Stimulated activated naive CD4-positive, alpha-beta T cell treated with Interleukin-2 at 50 U/mL for 16 hours (primary cell): Measurements from ENCODE around the gene ATXN10.

Source experiments
- DNase-seq: peaks from one replicate; lab custom pipeline; 2025; lab: John Stamatoyannopoulos, UW

ATXN10 gene

DNA sequence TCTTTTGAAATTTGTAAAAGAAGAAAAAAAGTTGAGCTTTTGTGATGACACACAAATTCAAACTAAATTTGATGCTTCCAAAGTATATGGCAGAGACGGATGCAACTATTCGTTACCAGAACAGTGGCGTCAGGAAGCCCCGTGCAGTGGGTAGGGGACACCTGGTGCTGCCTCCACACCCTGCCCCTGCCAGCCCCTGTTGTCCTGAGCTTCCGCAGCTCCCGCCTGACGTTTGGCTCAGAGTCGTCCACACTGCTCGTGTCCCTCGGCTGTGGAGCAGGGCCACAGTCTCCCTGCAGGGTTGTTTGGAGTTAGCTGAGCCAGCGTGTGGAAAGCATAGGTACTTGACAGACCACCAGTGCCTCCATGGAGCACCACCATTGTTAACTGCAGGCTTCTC lies 86.3 kb downstream of the ATXN10 start:
- DNase-seq = no peak

DNA sequence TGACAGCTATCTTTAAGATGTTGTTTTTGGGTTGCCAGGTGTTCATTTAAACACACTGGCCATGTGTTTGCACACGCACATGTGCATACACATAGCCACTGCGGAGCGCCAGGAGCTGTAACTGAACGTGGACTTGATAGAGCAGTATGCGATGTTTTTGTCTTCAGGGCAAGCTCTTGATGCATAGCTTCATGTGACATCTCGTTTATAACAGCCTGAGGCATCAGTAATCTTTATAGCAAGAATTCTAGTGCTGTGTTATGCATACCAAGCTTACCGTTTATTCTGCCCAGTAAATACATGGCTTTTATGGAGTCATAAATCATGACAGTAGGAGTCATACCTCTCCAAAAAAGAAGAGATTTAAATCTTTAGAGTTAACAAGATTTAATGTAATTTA lies 87.0 kb downstream of the ATXN10 start:
- no peak for DNase-seq

DNA sequence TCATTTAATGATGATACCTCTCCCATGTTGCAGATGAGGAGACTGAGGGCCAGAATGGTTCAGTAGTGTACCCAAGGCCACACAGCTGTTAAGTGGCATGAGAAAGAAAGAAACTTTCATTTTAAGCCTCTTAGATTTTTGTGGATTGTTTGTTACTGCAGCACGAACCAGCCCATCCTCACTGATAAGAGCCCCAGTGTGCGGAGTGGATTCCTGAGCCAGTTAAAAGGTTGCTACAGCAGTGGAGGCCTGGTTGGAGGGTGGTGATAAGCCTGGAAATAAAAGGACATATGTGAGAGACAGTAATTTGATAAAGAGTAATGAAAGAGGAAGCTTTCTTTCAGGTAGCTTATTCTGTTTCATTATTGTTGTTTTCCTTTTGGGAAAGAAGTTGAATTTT lies 89.0 kb downstream of the ATXN10 start:
- no peak for DNase-seq

DNA sequence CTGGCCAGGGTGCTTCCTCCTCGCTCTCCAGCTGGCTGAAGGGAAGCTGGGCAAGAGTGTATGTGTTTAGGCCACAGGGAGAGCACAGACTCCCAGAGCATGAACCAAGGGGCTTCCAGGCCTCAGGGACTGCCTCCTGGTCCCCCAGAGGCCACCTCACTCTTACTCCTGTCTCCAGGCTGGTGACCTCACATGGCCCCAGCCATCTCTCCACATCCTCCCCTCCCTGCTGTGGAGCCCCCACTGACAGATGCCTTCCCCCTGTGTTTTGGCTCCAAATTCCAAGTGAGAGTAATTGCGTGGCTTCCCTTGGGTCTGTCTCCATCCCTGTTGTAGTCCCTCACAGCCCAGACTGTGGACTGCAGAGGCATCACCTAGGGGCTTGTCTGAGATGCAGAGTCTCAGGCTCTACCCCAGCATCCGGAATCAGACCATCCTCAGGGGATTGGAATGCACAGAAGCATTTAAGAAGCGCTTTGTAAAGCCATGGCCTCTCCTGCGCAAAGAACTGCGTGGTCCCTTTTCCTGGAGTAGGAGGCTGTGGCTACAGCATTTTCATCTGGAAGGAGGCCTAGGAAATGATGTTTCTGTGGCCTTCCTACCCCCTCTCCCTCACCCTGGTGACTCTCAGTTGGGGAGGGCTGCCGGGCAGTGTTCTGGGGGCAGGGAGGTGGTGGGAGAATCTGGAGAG lies 91.1 kb downstream of the ATXN10 start:
- DNase-seq = no peak

DNA sequence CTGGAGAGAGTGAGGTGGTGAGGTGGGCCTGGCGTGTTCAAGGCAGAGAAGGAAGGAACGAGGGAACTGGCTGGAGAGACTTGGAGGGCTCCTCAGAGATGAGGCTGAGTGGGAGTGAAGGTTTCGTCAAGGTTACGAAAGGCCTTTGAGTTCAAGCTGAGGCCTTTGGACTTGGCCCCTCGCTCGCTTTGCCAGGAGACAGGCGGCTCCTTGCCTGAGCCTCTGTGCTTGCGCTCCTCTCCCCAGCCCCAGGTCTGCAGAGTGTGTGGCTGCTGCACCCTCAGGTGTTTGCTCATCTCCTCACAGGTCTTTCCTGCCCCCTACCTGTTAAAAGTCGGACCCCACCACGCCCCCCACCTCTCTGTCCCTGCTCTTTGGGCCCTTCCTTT lies 91.6 kb downstream of the ATXN10 start:
- no peak for DNase-seq

DNA sequence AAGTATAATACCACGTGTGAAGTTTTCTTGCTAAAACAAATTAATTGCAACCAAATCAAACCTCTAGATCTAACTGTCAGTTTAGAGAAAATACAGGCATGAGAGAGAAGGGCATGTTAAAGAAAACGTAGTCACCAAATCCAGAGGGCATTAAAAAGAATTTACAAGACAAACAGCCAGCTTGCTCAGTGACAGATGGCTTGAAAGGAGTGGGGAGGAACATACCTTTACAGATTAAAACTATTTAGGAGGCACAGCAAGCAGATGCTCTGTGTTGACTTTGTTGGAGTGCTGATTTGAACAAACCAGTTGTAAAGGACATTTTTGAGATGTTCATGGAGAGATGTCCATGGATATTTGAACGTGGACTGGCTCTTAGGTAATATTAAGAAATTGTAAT lies 96.9 kb downstream of the ATXN10 start:
- no peak for DNase-seq

DNA sequence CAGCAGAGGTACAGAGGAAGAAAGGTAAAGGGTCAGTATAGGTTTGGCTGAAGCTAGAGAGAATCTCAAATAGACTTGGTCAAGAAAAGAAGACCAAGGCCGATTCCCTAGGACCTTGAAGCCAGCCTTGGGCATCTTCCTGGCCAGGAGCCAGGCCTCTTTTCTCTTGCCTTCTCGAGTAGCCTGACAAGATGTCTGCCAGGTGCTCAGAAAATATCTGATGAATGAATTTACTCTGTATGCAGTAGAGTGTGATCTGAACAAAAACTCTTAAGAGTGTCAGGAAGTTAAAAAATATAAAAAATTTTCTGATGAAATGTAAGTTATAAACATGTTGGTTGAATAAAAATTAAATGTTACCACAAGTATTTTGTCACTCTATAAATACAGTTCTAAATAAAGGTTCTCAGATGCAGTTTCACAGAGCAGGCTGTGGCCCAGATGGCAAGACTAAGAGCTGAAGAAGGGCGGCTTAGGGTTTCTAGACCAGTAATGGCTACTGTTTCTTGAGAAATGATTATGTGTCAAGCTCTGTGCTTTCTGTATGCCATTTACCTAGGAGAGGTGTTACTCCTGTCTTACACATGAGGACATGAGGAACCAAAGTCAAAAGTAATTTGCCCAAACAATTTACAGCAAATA lies 98.1 kb downstream of the ATXN10 start:
- DNase-seq = no peak

DNA sequence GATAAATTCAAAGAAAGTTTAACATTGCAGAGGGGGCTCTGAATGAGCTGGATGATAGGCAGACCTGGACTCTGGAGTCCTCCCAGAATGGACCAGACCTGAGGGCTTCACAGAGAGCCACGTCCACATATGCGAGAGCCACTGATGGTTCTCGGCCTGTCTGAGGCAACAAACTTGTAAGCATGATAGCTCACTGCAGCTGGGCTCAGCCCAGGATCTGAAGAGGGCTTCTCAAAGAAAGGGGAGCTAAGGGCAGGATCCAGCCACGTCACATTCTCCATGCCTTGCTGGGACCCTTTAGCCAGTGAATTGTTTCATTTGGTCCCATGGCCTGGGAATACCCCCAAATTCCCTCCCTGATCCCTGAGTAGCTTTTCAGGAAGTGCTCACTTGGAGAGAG lies 98.9 kb downstream of the ATXN10 start:
- no peak for DNase-seq

DNA sequence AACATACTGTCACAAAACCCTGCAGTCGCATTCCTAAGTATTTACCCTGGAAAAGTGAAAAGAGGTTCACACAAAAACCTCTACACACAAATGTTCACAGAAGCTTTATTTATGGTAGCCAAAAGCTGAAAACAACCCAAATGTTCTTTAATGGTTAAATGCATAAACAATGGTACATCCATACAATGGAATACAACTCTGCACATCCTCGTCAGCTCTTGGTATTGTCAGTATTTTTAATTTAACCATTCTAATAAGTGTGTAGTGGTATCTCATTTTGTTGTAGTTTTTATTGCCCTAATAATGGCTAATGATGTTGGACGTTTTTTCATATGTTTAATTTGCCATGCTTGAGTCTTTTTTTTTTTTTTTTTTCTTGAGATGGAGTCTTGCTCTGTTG lies 99.4 kb downstream of the ATXN10 start:
- DNase-seq = no peak

DNA sequence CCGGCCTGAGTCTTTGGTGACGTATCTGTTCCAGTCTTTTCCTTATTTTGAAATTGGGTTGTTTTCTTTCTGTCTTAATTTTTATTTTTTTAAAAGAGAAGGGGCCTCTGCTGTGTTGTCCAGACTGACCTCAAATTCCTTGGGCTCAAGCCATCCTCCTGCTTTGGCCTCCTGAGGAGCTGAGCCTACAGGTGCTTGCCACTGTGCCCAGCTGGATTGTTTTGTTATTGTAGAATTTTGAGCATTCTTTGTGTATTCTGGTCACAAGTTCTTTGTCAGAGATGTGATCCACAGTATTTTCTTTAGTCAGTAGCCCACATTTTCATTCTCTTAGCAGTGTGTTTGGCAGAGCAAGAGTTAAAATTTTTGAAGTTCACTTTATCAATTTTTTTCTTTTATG lies 100.1 kb downstream of the ATXN10 start:
- no peak for DNase-seq

DNA sequence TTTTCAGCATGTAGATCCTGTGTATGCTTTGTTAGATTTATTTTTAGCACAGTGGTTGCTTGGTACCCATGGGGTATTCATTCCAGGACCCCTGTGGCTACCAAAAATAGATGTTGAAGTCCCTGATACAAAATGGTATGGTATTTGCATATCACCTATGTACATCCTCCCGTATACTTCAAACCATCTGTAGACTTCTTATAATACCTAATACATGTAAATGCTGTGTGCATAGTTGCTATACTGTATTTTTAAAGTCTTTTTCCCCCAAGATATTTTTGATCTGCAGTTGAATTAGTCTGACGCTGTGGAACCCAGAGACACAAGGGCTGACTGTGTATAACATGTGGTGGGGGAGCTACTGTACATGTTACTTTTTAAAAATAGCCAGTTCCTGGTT lies 101.1 kb downstream of the ATXN10 start:
- no peak for DNase-seq

DNA sequence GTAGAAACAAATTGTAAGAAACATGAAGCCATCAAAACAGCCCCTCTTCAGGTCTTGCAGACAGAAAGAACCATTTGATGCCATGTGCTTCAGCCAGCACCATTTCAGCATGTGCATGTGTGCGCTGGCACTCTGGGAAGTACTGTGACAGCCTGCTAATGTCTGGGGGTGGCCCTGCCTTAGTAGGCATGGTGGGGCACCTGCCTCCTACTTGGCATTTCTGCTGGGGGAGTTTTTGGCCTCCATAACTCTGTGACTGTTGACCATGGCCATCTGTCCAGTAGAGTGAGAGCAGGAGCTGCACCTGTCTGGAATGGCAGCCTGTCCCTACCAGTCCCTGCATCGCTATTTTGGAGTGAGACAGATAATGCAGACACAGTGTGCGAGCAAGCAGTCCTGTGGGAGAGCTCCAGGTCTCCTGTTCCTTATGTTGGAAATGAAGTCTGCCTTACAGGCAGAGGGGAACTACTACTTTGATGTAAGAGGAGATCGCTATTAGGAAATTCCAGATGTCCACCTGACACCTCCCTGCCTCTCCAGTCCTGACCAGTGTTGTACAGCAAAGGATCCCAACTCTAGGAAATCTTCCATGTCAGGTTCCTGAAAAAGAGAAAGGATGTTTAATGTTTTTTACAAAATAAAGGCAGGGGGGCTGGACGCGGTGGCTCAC lies 102.5 kb downstream of the ATXN10 start:
- no peak for DNase-seq

DNA sequence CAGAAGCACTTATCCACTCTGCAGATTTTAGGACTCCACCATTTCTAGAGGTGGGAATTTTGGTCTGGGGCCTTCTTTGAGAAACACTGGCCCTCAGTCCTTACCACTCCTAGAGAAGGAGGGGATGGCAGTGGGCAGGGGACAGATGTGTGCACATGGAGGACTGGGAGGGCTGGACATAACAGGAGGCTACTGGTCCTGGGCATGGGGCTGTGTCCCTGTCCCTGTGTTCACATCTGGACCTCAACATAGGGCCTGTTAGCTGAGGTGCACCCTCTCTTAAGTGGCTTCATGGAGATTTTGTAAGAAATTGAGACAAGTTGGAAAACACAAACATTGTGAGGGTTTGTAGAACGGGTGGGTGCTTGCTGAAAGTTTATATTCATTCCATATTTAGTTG lies 103.4 kb downstream of the ATXN10 start:
- no peak for DNase-seq

DNA sequence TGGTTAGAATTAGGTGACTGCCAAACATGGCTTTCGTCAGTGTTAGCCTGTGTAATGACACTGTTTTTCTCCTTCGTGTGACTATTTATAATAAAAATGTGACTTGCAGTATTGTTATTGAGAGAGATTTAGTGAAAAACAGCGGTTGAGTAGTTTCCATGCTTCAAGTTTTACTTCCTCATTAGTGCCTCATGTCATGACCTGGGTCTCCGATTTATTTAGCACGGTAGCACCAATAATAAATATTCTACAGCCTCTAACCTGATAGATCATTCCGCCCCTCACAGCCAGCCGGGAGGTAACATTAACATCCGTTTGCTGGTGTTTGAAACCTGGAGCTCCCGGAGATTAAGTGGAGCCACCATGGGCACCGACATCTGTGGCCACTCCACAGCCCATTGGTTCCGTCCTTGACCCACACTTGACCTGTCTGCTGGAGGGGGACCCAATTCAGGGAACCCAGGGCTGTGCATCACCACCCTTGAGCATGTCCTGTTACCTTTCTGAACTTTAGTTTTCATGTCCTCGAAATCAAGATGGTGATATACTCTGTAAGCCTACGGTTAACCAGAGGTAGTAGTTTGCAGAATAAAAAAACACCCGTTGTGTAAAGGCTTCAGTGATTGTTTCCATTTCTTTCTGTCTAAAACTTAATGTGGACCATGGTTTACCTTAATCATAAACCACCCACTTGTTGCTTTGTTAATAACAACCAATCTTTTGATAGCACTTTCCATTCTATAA lies 104.1 kb downstream of the ATXN10 start:
- no peak for DNase-seq

DNA sequence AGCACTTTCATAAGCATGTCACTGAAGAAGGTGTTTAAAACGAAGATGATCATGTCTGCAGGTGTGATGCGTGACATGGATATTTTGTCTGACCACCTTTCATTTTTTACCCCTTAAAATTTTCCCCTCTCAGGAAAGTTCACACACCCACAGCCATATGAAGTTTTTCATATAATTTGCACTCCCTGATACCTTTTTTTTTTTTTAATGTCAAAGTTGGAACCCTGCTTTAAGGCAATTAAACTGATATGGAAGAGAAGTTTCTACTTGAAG lies 104.6 kb downstream of the ATXN10 start:
- DNase-seq = no peak

DNA sequence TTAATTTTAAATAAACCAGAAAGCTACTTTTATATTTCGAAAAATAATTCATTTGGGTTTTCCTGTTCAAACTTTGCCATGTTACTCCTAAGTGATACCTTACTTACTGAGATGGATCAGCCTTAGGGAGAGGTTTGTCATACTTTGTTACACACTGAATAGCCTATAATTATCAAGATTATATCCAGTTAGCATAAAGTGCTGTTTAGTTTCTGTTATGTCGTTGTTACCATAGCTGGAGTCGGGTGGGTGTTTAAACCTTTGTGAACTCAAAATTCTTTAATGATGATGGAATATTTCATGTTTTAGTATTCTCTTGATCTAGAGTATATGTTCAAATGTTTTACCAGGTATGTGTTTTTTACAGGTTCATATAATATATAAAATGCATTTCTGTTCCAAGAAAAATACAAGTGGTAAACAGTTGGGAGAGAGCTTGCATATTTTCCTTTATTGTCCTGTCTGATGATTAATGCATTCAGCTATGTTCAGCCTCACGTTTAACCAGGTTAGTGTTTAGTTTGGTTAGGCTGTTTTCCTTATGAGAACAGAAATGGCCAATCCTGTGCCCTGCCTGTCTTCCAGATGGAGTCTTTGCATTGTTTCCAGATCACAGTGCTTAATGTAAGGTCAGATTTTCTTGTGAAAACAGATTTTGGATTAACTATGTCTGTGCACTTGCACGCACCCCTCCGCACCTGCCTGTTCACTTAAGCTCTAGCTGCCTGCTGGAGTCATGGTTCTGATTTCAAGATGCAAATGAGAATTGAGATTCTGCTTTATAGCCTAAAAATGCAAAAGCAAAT lies 105.6 kb downstream of the ATXN10 start:
- DNase-seq = no peak

DNA sequence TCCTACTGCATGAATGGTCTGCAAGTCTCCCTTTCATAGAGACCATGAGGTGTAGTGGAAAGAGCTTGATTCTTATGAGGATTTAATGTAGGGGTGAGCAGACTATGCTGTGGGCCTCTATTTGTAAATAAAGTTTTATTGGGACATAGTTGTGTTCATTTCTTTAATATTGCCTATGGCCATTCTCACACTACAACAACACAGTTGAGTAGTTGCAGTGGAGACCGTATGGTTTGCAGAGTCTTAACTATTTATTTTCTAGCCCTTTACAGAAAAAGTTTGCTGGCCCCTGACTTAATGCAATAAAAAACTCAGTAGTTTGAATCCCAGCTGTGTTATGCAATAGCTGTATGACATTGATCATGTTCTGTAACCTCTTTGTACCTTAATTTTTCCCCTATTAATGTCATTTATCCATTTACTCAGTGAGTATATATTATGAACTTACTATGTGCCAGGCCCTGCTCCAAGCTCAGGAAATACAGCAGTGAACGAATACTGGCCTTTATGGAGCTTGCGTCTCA lies 106.3 kb downstream of the ATXN10 start:
- no peak for DNase-seq

DNA sequence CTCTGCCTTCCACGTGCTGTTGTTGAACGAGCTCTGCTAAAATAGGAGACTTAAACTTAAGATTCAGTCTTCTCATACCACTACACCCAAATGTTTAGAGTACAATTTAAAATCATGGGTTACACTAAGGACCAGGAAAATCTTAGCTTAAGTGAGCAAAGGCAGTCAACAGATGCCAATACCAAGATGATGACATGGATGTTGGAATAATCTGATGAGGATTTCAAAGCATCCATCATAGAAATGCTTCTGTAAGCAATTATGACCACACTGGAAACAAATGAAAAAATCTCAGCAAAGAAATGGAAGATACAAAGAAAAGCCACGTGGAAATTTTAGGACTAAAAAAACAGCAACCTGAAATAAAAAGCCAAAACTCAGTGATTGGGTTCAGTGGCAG lies 109.8 kb downstream of the ATXN10 start:
- DNase-seq = no peak

DNA sequence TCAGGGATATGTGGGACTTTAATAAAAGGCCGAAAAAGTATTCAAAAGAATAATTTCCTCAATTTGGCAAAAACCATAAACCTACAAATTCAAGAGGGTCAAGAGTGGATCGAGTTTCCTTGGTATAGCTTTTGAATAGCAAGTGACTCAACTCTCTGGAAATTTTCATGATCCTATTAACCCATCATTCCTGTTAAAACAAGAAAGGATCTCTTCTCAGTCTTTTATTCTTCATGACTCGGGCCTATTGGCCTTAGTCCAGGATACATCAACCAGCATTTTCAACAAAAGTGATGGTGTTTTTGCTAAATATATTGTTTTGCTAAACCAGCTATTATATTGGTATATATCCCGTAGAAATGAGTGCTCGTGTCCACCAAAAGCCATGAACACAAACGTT lies 110.3 kb downstream of the ATXN10 start:
- DNase-seq = no peak

DNA sequence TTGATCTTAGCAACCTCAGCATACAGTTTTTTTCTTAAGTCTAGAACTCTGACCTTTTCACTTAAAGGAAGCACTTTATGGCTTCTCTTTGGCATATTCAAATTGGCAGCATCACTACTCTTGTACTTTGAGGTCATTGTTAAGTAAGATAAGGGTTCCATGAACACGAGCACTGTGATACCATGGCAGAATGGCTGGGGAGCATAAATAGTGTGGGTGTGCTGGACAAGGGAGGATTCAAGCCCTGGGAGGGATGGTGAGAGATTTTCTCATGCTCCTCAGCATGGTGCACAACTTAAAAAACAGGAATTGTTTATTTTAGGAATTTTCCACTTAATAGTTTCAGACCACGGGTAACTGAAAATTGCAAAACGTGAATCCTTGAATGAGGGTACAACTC lies 111.4 kb downstream of the ATXN10 start:
- DNase-seq = no peak

DNA sequence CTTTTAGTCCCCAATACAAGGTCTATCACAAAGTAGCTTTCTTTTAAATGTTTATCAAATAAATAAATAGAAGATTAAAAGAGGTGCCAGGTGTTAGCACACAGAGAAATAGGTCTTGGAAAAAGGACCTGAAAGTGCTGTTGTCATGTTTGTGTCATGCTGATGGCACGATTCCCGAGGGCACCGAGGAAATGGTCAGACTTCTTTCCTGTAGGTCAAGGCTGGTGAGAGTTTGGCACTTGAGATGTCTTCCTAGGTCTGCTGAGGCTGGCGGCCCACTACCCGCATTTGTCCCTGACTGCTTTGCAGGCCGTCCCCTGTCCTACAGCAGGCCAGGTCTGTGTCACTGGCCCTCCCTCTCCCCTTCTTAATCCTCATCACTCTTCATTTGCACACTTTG lies 112.1 kb downstream of the ATXN10 start:
- DNase-seq = no peak
